PFSK-1 (cell line): Measurements from ENCODE around the gene WNT3.

ENCODE experiments used
- FOXP2 ChIP-seq: optimal IDR thresholded peaks from 2 replicates; pipeline ENCODE3; 2011; ENCODE audit warnings: borderline replicate concordance, control low read depth, inconsistent platforms; ENCODE audit not compliant: insufficient read depth; ENCODE audit errors: extremely low read length, extremely low read depth
- POLR2AphosphoS5 ChIP-seq: IDR thresholded peaks from 2 replicates; pipeline ENCODE4 v1.6.1; 2012; ENCODE audit warnings: low read depth, mild to moderate bottlenecking, control low read depth, low read length, moderate library complexity
- SIN3A ChIP-seq: IDR thresholded peaks from 2 replicates; pipeline ENCODE4 v1.6.1; 2012; ENCODE audit warnings: mild to moderate bottlenecking, low read length, moderate library complexity, borderline replicate concordance; ENCODE audit not compliant: insufficient read depth
- TAF1 ChIP-seq: IDR thresholded peaks from 2 replicates; pipeline ENCODE4 v1.6.1; 2012; ENCODE audit warnings: low read length, control low read depth, borderline replicate concordance; ENCODE audit not compliant: insufficient read depth
- TF ChIP-seq, protein P1 (sequence below), 2 experiments: IDR thresholded peaks; 2 replicates each; pipeline versions ENCODE4 v1.6.1 to v1.8.0; 2011 to 2012; ENCODE audit warnings: low read depth in 2 of 2, low read length in 2 of 2, control low read depth in 1 of 2, inconsistent platforms in 1 of 2, mild to moderate bottlenecking in 1 of 2, moderate library complexity in 1 of 2; ENCODE audit not compliant: insufficient read depth in 1 of 2

Gene WNT3

DNA sequence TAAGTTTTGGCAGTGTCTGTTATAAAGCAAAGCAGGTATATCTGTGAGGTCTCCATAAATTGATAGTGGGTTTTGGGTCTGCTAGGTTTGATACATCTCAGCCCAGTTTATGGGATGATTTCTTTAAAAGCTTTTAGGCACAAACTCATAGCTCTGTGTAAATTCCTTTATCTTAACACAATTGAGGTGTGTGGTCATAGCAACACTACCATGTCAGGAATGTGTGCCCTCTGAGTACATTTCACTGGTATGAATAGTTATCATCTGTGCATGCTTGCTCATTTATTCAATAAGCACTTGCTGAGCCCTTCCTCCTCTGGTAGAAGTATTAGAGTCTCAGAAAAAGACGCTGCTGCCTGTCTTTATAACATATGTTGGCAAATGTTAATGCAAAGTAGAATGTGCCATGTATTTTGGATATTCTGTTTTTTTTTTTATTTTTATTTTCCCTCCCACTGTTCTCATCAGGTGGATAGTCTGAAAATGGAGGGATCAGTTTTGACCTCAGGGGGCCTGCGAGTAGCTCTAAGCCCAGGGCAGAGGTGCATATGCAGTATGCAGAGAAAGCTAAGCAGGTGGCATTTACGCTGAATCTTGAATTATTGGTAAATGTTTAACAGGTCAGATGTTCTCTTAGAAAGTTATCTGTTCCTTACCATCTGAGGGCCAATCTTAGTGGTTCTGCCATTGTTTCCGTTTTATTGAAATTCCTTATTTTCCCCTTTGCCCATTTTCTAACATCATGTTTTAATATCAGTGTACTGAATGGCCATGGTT, 90.7 kb downstream of the WNT3 start:
- no peak for TF ChIP-seq FOXP2
- TF ChIP-seq, protein P1, sequence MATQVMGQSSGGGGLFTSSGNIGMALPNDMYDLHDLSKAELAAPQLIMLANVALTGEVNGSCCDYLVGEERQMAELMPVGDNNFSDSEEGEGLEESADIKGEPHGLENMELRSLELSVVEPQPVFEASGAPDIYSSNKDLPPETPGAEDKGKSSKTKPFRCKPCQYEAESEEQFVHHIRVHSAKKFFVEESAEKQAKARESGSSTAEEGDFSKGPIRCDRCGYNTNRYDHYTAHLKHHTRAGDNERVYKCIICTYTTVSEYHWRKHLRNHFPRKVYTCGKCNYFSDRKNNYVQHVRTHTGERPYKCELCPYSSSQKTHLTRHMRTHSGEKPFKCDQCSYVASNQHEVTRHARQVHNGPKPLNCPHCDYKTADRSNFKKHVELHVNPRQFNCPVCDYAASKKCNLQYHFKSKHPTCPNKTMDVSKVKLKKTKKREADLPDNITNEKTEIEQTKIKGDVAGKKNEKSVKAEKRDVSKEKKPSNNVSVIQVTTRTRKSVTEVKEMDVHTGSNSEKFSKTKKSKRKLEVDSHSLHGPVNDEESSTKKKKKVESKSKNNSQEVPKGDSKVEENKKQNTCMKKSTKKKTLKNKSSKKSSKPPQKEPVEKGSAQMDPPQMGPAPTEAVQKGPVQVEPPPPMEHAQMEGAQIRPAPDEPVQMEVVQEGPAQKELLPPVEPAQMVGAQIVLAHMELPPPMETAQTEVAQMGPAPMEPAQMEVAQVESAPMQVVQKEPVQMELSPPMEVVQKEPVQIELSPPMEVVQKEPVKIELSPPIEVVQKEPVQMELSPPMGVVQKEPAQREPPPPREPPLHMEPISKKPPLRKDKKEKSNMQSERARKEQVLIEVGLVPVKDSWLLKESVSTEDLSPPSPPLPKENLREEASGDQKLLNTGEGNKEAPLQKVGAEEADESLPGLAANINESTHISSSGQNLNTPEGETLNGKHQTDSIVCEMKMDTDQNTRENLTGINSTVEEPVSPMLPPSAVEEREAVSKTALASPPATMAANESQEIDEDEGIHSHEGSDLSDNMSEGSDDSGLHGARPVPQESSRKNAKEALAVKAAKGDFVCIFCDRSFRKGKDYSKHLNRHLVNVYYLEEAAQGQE (IDR thresholded peaks at IDR 0.05; ENCODE audit: insufficient read depth in 1 of 2, low read depth in 2 of 2, low read length in 2 of 2): no peak

DNA sequence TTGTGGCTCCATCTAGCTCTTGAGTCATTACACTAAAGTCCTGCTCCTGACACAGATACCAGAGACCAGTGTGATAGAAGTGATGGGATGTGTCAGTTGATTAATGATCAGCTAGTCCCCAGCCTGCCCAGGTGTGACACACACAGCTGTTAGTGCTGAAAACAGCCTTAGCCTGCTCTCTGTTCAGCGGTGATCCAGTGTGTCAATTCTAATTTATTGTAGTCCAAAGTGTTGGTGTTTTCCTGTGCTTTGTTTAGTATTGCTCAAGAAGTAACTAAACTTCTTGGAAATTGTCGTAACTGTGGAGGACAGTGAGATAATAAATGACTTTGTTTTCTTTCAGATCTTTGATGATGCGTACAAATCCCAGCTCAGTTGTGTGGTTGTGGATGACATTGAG, 92.3 kb downstream of the WNT3 start:
- TF ChIP-seq, protein P1 (IDR thresholded peaks at IDR 0.05; ENCODE audit: insufficient read depth in 1 of 2, low read depth in 2 of 2, low read length in 2 of 2): no peak
- no peak for TF ChIP-seq TAF1
- no peak for TF ChIP-seq FOXP2
- TF ChIP-seq SIN3A: no peak
- no peak for TF ChIP-seq POLR2AphosphoS5

DNA sequence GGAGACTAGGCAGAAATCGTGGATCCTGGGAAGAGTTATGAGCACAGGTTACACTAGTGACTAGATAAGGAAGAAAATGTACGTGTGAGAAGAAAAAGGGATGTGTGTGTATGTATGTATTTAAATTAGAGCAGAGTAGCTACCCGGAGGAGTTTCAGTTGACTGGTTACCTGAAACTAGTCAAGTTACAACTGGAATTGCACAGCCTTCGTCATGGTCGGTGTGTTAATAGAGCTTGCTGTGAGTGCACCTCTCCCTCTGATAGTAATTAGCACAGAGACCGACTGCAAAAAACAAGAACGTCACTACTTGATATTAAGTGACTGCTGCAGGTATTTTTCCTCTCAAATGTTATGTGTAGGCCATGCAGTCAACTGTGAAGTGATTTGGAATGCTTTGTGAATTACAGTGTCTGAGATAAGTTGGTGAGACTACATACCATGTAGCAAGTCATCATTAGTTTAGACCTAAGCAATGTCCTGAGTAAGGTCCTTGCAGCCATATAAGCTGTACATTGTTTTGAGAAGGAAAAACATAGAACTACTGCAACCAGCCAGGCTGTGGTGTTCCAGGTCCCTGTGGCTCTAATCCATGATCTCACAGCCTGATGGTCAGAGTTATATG, 95.7 kb downstream of the WNT3 start:
- TF ChIP-seq SIN3A (no peak), POLR2AphosphoS5 (no peak), TAF1 (no peak), FOXP2 (no peak)
- TF ChIP-seq, protein P1 (IDR thresholded peaks at IDR 0.05; ENCODE audit: insufficient read depth in 1 of 2, low read depth in 2 of 2, low read length in 2 of 2): no peak

DNA sequence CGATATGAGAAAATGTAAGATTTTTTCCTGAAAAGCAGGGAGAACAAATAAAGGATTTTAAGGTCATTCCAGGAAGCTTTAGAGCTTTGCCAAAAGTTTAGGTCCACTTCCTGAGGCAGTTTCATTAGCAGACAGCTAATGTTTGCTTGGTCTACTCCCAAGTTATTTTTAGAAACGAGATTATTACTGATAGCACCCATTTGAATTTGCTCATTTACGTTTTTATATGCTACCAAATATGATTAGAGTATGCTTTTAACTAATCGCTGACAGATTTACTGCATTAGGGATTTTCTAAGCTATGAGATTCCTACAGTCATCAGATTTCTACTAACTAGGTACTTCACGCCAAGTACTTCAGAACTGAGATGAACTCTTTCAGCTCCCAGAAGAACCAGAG, 98.1 kb downstream of the WNT3 start:
- TF ChIP-seq FOXP2 (no peak), TAF1 (no peak), SIN3A (no peak), POLR2AphosphoS5 (no peak)
- TF ChIP-seq, protein P1 (IDR thresholded peaks at IDR 0.05; ENCODE audit: insufficient read depth in 1 of 2, low read depth in 2 of 2, low read length in 2 of 2): no peak
